ENCODE data around the gene EEF2KMT. TPM values are rescaled to one million over a fixed set of nuclear protein-coding genes. Genes with fewer than 3 reads are reported as not detected.

EEF2KMT gene
- total RNA-seq, 4 donors from 2014 or later, result 8.7 to 14.9 (median 10.9) TPM

DNA sequence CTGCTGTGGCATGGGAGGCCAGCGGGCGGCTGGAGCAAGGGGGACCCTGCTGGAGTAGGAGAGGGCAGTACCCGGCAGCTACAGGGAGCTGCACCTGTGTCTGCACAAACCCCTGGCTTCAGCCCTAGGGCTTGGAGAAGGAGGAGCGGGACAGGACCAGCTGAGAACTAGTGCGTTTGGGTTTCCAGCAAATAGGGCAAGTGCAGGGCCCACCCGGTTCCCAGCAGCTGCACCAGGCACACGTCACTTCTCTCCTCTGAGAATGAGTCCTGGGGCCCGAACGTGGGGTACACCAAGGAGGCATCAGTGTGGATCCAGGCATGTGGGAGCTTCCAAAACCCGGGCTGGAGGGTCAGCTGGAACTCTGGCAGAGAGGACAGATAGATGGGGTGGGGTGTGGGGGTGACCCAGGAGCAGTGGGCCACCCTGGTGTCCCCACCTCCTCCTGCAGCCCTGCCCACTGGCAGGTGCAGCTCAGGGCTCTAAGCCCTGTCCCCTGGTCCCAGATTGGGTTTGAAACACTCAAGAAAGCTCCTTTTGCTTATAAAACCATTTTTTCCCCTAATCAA is 37.4 kb downstream of the EEF2KMT start:
- Histone ChIP-seq H3K27me3 (no peaks in the 10 kb centered on the region), H3K4me3 (replicated peaks in 1 of 3) (no peak overlapping the region), H3K36me3 (peaks cover 4 to 6% of the 10 kb centered on the region in 2 donors), H3K9me3 (no peaks in the 10 kb centered on the region), H3K4me1 (peaks cover 8 to 9% of the 10 kb centered on the region in 2 donors), H3K27ac (no peak overlapping the region)
- DNase-seq, result no peak
- intact Hi-C loops (cut with DNase I), result no loop called here
- 78 to 81% methylated on average over 9 to 10 of the region's 10 CpGs for WGBS, 2 donors
- TF ChIP-seq POLR2A (IDR thresholded peaks at IDR 0.05), result no peak
- TF ChIP-seq, protein P1, sequence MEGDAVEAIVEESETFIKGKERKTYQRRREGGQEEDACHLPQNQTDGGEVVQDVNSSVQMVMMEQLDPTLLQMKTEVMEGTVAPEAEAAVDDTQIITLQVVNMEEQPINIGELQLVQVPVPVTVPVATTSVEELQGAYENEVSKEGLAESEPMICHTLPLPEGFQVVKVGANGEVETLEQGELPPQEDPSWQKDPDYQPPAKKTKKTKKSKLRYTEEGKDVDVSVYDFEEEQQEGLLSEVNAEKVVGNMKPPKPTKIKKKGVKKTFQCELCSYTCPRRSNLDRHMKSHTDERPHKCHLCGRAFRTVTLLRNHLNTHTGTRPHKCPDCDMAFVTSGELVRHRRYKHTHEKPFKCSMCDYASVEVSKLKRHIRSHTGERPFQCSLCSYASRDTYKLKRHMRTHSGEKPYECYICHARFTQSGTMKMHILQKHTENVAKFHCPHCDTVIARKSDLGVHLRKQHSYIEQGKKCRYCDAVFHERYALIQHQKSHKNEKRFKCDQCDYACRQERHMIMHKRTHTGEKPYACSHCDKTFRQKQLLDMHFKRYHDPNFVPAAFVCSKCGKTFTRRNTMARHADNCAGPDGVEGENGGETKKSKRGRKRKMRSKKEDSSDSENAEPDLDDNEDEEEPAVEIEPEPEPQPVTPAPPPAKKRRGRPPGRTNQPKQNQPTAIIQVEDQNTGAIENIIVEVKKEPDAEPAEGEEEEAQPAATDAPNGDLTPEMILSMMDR (IDR thresholded peaks at IDR 0.05), result no peak

DNA sequence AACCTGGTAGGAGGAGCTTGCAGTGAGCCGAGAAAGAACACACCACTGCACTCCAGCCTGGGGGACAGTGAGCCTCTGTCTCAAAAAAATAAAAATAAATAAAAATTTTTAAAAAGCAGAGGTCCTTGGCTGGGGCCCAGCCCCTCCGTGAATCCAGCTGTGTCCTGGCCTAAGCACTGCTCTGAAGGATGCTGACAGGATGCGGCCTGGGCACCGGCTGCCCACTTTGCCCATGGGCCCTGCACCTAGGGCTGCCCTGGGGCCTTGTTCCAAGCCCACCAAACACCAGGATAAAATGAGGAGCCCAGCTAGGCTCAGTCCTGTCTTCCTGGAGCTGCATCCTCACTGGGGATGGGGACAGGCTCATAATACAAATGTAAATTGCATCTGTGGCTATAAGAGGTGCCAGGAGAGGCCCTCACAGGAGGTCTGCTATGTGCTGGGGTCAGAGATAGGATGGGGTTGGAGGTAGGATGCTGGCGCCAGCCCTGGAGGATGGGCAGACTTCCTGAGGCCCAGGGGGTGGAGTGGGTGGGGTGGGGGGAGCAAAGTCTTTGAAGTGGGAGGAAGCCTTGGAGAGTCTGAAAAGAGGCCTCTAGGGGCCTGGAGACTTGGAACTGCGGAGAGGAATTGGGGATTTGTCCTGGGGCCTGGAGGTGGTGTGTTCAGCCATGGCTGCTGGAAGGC is 38.1 kb downstream of the EEF2KMT start:
- Histone ChIP-seq H3K9me3 (no peaks in the 10 kb centered on the region), H3K4me3 (replicated peaks in 1 of 3) (no peak overlapping the region), H3K36me3 (peaks cover 6 to 7% of the 10 kb centered on the region in 2 donors), H3K4me1 (peaks cover 2% of the 10 kb centered on the region in 2 donors), H3K27me3 (no peaks in the 10 kb centered on the region), H3K27ac (no peak overlapping the region)
- intact Hi-C loops (cut with DNase I), result no loop called here
- WGBS, 2 donors, result 84 to 91% methylated on average over 6 of the region's 6 CpGs
- no peak for DNase-seq
- TF ChIP-seq, protein P1 (IDR thresholded peaks at IDR 0.05), result no peak
- TF ChIP-seq POLR2A (IDR thresholded peaks at IDR 0.05), result no peak

DNA sequence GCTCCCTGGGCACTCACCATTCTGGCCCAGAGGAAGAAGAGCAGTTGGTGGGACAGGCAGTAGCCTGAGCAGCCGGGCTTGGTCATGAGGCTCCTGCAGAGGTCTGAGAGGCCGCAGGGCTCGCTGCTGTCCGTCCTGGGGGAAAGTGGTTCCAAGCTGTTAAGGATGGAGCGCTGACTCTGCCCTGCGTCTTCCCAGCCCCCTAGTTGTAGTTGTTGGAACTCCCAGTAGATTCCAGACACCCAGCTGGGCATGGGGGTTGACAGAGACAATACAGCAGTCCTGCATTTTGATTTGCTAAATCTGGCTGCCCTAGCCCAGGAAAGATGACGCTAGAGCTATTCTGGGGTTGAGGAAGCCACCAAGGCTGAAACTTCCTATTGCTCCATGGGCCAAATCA is 39.1 kb downstream of the EEF2KMT start:
- intact Hi-C loops (cut with DNase I), result no loop called here
- no peaks in the 10 kb centered on the region for H3K27me3 ChIP-seq
- 67 to 69% methylated on average over 3 to 7 of the region's 7 CpGs for WGBS, 2 donors

DNA sequence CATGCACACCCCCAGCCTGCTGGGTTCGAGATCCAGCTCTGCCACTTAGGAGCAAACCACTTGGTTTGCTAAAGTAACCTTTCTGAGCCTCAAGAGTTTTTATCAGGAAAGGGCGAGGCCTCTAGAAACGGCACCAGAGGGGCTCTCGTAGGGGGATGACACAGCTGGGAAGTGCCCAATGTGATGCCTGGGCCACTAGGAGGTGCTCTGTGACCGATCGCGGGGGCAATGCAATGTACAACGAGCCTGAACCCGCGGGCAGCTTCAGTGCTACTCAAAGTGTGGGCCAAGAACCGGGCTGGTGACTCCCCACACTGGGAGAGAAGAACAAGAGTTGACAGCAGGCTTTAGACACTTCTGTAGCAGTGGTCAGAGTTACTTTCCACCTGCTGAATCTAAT is 41.2 kb downstream of the EEF2KMT start:
- Histone ChIP-seq H3K27me3 (no peaks in the 10 kb centered on the region), H3K36me3 (peaks cover 6 to 7% of the 10 kb centered on the region in 2 donors), H3K9me3 (no peaks in the 10 kb centered on the region), H3K27ac (no peak overlapping the region), H3K4me1 (no peaks in the 10 kb centered on the region), H3K4me3 (replicated peaks in 1 of 3) (no peak overlapping the region)
- WGBS, 2 donors, result 39 to 43% methylated on average over 11 of the region's 11 CpGs
- DNase-seq, result no peak
- TF ChIP-seq, protein P1 (IDR thresholded peaks at IDR 0.05), result peak in 1 of 6 experiments; percentile 9
- TF ChIP-seq POLR2A (IDR thresholded peaks at IDR 0.05), result no peak
- intact Hi-C loops (cut with DNase I), result no loop called here

More for the DNA sequence above, 39.1 kb downstream of the EEF2KMT start:
- no peak for DNase-seq
- Histone ChIP-seq H3K36me3 (peaks cover 6 to 7% of the 10 kb centered on the region in 2 donors), H3K9me3 (no peaks in the 10 kb centered on the region), H3K27ac (no peak overlapping the region), H3K4me3 (replicated peaks in 1 of 3) (no peak overlapping the region), H3K4me1 (no peaks in the 10 kb centered on the region)
- TF ChIP-seq, protein P1 (IDR thresholded peaks at IDR 0.05), result no peak
- TF ChIP-seq POLR2A (IDR thresholded peaks at IDR 0.05), result no peak
